NCI-H2029 (cell line): Measurements from ENCODE around the gene NUDT16L1.

ENCODE experiments used
- DNase-seq: peaks from one replicate; lab custom pipeline; 2025; lab: John Stamatoyannopoulos, UW

NUDT16L1 gene

DNA sequence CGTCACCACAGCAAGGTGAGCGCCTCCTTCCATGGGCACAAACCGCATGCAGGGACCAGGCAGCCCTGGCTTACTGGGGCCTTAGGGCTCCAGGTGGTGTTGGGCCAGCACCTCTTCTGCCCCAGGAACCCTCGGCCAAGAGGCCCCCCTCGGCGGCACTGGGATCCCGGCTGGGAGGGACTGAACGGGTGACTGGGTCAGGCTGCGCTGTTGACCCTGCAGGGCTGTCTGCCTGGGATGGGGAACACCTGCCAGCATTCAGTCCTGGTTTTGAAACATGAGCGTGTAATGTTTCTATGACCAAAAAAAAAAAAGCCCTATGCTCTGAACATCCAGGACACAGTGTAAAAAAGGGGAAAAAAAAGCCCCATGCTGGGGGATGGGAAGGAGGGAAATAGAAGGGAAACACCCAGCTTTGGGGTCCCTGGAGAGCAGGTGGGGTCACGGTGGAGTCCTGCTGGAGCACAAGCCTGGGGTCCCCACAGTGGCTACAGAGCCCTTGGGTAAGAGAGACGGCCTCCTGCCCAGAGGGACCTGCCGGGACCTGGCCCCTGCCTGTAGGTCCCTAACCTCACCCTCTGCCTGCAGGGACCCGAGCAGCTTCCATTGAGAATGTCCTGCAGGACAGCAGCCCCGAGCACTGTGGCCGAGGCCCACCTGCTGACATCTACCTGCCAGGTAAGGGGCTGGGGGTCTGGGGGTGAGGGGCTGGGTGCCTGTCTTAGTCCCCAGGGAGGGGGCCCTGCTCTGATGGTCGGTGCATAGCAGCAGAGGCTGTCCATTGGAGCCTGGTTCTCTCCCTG lies 9.9 kb upstream of the NUDT16L1 start:
- DNase-seq: no peak

DNA sequence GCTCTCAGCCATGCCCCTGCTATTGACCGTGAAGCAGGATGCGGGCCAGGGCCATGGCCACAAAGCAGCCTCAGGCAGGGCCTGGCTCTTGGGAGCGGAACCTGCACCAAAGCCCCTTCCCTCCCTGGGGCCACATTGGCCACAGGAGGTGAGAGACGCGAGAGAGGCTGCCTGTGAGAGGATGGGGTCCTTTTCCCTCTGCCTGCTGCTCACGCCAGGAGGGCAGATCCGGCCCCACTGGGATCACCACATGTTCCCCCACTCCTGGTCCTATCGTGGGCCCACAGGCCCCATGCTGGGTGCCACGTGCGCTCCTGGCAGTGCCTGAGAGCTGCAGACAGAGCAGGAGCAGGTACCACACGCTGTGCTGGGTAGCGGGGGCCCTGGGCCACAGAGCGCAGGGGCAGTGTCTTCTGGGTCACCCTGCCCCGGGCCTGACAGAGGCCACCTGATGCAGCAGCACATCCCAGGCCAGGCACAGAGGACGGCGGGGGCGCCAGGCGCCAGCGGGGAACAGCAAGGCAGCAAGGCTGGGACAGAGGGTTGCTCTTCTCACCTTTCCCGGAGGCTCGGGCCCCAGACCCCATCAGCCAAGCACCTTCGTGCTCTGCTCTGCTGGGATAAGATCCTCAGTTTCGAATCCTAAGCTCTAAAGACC lies 9.2 kb upstream of the NUDT16L1 start:
- no peak for DNase-seq

DNA sequence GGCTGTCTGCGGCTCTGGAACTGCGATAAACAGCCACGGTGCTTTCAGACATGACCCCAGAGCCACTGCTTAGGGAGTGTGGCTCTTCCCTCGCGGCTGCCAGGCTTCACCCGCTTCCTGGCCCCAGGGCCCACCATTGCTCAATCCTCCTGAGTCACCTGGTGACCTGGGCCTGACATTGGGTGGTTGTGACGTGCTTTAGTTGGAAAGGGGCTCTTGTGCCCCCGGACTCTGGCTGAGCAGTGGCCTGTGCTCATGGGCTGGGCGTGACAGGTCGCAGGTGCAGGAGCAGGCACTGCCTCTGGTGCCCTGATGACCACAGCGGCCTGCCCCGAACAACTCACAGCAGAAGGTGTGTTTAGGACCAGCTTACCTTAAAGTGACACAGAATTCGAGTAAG lies 8.6 kb upstream of the NUDT16L1 start:
- no peak for DNase-seq

DNA sequence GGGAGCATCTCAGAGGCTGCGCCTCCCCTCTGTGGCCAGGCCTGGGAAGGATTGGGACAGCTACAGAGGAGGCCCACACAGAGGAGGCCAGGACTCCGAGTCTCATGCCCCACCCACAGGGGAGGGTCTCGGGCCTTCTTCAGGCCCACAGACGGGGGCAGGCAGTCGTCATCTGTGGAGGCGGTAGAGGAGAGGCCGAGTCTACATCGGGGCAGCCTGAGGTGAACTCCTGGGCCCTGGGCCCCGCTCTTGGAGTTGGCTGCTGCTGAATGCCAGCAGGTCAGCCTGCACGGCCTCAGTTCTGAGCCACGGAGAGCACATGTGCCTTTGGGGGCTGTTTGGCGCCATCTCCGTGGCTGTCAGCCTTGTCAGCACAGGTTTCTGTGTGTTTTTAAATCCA lies 8.1 kb upstream of the NUDT16L1 start:
- no peak for DNase-seq

DNA sequence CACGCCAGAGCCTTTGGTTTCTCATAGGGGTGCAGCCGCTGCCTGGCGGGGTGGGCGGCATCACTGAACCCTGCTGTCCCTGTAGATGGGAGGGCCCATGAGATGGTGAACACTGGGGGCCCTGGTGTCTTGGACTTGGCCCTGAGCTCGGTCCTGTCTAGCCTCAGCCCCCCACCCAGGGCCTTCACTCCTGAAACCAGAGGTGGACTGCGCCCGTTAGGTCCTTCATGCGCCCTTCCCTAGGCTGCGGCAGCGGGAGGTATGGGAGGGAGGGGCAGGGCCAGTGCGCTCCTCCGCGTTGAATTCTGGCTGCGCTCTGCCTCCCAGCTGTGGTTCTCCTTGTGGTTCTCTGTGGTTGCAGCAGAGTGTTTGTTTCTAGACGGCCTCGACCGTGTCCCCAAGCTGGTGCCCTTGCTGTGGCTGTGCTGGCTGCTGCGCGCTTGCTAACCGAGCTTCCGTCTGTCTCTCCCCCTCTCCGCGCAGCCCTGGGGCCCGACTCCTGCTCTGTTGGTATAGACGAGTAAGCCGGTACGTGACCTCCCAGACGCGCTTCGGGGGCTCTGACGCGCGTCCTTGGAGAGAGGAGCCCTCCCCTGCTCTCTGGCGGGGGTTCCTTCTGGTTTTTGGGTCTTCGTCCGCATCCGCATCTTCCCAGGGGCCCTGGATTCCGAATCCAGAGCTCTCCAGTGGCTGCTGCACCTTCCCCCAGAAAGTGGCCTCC lies 7.4 kb upstream of the NUDT16L1 start:
- no peak for DNase-seq

DNA sequence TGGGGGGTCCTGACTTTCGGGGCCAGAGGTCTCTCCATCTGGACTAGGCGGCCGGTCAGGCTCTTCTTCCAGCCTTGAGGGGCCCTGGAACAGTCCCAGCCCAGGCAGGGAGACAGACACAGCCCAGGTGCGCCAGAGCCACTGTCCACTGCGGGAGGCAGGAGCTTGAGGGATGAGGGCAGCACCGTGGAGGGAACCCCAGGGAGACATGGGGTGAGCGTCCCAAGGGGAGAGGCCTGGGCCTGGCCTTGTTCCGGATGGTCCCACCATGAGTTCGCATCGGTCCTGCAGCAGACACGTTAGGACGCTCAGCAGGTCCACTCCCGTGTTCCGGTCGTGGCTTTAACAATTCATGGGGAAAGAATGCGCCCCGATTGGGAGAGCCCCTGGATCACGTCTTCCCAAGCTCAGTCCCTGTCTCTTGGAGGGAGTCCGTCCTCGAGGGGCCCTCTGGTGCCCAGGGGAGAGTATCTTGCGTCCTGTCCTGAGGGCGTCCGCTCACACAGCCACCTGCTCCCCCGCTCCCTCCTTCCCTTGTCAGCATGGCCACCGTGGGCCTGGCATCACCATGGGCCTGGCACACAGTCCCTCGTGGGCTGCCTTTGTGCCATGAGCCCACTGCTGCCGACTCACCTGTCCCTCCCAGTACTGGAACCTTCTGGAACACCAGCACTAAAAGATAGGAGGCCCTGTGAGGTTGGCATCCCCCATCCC lies 6.7 kb upstream of the NUDT16L1 start:
- no peak for DNase-seq

DNA sequence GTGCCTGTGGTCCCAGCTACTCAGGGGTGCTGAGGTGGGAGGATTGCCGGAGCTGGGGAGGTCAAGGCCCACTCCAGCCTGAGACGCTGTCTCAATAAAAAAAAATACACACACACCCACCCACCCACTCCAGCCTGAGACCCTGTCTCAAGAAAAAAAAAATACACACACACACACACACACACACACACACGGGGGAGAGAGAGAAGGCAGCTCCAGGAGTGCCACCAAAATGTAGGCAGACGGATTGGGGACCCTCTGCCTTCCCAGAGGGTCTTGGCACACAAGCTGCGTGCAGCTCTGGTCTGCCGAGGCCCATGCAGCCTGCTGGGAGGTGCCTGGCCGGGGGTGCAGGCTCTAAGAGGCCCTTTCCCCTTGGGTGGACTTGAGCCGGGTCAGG lies 5.9 kb upstream of the NUDT16L1 start:
- DNase-seq: no peak

DNA sequence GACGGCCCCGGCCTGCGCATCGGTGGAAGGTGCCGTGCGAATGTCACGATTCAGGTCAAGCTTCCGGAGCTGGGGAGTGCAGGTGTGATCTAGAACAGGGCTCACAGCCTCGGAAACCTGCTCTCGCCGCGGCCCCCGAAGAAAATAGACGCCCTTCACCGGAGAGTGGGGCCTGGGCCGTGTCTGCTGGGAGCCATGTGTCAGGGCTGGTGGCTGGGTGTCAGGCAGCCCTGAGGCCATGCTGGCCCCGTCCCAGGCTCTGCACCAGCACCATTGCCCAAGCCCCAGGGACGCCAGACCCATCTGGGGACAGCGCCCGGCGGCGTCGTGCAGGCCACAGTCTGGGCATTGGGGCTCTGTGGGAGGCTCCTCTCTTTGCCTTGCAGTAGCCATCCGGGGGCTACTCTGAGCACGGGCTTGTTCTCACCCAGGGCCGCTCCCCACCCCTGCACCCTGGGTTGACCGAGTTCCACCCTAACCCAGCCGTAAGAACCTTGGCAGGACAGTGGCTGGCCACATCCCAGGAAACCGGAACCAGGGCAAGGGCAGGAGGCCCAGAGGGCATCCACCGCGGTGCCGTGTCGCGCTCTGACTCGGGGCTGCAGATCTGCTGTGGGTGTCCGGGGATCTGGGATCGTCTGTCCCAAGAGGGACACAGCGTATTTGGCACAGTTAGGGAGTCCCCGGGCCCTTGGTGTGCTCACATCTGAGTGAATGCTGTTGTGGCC lies 5.3 kb upstream of the NUDT16L1 start:
- no peak for DNase-seq

DNA sequence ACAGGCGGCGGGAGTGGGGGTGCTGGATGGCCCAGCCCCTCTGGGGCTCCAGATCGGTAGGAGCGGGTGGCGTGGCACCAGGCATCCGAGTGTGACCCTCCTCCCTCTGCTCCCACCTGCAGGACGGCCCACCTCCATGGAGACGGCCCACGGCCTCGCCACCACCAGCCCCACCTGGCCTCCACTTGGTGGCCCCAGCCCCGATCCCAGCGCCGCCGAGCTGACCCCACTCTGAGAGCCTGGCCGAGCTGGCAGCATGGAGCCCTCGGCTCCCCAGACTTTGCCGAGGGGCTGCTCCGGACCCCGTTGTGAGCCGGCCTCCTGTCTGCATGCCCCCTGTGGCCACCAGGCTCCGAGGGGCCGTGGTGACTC lies 4.7 kb upstream of the NUDT16L1 start:
- DNase-seq: no peak

DNA sequence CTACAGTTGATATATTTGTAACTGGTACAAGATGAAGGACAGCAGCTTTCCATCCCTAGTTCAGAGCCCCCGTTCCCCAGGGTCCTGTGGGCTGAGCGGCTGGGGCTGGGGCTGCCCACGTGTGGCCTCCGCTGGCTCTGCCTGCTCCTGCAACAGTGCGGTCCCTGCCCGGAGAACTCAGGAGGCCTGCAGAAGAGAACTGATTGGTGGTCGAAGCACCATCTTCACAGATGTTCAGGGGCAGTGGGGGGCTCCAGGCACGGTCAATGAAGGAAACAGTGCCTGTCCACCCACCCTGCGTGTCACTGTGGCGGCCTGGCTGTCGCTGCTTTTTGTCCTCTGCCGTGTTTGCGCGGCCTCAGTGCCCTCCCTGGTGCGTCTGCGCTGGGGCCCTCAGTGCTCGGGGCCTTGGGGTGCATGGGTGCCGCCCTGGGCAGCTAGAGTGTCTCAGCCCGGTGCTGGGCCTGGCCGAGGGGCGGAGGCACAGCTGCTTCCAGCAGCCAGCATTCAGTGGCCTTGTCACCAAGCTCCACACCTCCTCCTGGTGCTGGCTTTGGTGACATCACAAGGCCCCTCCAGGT lies 4.2 kb upstream of the NUDT16L1 start:
- DNase-seq: no peak

DNA sequence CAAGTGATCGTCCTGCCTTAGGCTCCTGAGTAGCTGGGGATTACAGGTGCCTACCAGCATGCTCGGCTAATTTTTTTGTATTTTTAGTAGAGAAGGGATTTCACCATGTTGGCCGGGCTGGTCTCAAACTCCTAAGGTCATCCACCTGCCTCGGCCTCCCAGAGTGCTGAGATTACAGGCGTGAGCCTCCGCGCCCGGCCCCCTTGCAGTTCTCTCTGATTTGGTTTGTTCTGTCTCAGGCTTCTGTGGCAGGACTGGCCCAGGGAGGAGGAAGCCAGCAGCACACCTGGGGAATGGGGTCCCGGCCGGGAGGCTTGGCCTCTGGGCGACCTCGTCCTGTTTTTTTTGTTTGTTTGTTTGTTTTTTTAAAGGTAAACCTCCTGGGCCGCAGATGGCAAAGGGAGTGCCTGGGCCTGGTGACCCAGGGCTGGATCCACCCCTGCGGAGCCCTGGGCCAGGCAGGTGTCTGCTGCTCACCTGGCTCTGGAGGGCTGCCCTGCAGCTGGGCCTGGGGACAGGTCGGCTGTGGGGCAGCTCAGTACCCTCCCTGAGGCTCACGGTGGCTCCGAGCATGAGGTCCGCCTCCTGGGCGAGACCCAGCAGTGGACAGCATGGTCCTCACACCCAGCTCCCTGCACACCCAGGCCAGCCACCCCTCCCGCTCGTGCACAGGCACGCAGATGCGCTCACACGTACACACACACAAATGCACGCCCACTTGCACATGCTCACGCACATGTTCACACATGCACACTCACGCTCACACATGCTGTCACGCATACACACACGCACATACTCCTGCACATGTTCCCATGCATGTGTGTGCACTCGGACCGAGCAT lies 3.3 kb upstream of the NUDT16L1 start:
- DNase-seq: no peak

DNA sequence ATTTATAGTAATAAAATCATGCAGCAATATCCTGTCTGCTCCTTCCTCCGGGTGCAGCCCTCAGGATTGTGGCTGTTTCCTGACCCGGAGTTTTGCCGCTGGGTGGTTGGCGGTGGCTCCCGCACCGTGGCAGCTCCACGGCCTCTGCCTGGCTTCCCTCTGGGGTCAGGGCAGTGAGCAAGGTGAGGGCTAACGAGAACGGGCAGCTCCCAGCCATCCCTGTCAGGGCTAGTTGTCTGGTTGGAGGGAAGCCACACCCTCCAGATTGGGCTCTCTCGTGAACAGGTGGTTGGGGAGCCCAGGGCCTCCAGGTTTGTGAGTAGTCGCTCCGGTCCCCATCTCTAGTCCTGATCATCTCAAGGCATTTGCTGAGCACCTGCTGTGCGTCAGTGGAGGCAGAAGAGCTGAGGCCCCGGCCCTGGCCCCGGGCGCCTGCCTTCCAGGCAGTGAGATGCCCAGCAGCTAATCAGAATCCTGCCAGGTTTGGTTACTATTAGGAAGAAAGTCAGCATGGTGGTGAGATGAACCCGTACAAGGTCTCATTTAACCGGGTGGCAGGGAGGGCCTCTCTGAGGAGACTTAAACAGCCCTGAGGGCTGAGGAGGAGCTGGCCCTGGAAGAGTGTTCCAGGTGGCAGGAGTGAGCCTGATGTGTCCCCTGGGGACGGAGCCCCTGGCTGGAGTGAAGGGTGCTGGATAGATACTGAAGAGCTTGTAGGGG lies 2.3 kb upstream of the NUDT16L1 start:
- DNase-seq: no peak

DNA sequence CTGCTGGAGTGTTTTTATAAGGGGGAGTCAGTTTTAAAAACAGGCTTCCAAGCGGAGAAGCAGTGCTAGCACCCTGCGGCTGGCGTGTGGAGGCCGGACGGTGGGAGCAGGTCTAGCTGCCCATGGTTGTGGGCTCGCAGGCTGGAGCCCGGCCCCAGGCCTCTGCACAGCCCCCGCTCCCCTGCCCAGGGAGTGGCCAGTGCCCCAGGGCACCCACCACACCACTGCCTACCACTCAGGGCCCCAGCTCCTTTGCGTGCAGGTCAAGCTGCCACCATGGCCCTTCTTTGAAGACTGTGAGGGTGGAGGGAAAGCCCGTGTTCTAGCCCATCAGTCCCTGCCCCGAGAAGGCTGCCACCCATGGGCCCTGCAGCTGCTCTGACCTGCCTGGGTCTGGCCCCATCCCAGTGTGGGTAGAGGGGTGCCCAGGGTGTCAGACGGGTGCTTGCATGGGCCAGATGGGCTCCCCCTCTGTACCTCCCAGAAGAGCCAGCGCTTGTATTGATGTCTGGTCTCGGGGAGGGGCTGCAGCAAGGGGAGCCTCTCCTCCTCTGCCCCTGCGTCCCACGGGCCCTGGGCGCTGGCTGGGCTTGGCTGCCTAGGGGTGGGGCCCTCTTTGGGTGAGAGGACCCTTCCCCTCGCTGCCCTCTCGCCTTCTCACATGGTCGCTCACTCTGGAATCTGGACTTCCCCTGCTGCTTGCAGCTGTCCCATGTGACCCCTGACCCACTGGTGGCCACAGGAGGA lies 1.5 kb upstream of the NUDT16L1 start:
- DNase-seq: no peak

DNA sequence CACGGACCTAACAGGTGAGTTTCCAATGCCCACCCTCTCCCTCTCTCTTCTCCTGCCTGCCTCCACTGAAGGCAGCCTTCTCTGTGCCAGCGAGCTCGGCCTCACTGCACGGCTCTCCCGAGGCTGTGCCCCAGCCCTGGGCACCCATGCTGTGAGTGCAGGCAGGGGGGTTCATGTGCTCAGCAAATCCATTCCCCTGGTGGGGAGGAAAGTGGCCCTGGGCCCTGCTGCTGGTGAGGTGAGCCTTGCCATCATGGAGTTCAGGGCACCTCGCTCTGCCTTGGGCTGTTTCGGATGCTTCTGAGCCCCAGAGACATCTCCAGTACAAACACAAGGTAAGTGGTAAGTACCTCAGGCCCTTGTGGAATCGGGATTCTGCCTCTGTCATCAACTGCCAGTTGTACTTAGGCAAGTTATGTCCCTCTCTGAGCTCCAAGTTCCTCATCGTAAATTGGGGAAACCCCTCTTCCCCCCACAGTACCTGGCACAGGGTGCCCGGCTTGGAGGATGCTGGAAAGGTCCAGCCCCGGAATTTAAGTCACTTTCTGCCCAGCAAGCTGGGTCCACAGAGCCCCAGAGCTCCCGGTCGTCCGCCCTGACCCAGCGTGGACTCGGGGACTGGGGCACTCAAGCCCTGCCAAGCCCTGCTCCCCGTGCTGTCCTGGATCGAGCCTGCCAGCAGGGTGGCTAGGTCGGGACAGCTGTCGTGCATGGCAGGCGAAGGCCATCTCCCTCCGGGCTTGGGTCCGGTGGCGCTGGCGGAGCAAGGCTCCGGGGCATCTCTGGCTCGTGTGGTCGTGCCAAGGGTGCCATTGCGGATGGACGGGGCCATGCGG lies 684 bp upstream of the NUDT16L1 start:
- no peak for DNase-seq

DNA sequence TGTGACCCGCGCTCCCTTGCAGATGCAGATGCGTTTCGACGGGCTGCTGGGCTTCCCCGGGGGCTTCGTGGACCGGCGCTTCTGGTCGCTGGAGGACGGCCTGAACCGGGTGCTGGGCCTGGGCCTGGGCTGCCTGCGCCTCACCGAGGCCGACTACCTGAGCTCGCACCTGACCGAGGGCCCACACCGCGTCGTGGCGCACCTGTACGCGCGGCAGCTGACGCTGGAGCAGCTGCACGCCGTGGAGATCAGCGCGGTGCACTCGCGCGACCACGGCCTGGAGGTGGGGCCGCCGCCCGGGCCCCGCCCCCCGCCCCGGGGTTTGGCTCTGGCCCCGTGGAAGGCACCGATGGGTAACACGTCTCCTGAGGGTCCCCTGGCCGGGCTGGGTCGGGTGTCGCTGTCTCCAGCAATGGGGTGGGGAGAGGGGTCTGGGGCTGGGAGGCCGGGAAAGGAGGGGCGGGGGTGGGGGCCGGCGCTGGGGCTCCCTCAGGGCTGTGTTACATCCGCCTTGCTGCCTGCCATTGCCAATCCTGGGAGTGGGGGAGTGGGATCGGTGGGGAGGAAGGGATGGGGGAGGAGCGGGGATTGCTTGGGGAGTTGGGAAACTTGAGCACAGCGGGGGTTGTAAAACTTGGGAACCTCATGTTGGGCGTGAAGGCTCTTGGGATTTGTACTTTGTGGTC lies 737 bp downstream of the NUDT16L1 start:
- DNase-seq: no peak

DNA sequence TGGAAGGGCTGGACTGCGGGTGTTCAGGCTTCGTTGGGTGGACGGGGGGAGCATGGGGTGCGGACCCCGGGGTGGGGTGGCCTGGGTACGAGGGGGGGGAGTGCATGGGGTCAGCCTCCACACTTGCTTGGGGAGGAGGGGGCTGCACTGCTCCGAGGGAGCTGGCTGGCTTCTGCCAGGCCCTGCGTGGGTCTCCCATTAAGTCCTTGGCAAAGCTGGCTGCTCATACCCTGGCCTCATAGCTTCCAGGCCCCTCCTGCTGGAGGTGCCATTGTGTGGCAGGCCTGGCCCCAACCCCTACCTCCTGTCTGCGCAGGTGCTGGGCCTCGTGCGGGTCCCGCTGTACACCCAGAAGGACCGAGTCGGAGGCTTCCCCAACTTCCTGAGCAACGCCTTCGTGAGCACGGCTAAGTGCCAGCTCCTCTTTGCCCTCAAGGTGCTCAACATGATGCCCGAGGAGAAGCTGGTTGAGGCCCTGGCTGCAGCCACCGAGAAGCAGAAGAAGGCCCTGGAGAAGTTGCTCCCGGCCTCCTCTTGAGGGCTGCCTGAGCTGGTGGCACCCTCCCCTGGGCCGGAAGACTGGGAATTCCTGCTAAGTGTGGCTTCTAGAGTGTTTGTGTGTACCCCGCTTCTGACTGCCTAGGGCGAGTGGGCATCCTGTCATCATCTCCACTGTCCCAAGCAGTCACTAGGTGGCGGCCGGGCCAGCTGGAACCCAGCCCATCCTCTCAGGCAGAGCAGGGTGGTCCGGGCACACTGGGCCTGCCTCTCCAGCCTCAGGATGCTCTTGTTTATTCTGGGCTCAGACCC lies 1.5 kb downstream of the NUDT16L1 start:
- no peak for DNase-seq
